OCI-LY7 (cell line): ENCODE data around the gene ZC4H2. TPM values are rescaled to one million over a fixed set of nuclear protein-coding genes. Genes with fewer than 3 reads are reported as not detected.
A peak's percentile ranks its signal among the peaks of the same experiment; 100 is the strongest.
"Not testable (repeated sequence)": the region's sequence is repeated elsewhere in the genome, so short reads cannot be mapped to it uniquely, and the experiment has no call there.

Experiments
- BruUV-seq: library from RNA; stranded (reverse); fragments of 400-500 nt; replicated peaks from 2 replicates; lab custom pipeline; 2021; lab: Mats Ljungman, UMichigan
- CTCF ChIA-PET: fragments of 300-600 bp; sonication (Branson Sonifier 250); formaldehyde crosslinking; loops from one replicate; lab custom pipeline; 2022; ENCODE audit warnings: antibody characterized with exemption; ENCODE audit not compliant: unreplicated experiment; lab: Charles Lee
- POLR2A ChIA-PET: fragments of 300-600 bp; sonication (Branson Sonifier 250); formaldehyde crosslinking; loops from one replicate; lab custom pipeline; 2022; ENCODE audit warnings: antibody characterized with exemption; lab: Charles Lee
- DNase-seq: peaks from one replicate; pipeline ENCODE4 v3.0.0-alpha.2; 2015; ENCODE audit warnings: low spot score
- H2AFZ ChIP-seq: fragments of 200-600 bp; sonication (generic), shearing (Covaris generic); 2 replicates; pipeline ENCODE4 v1.6.1; 2014; ENCODE audit warnings: mild to moderate bottlenecking, antibody characterized with exemption, low read length, moderate library complexity
- H3K27ac ChIP-seq: fragments of 200-600 bp; sonication (generic); 2 replicates; pipeline ENCODE4 v1.5.1; 2014; ENCODE audit warnings: mixed run types, low read depth, mild to moderate bottlenecking, moderate library complexity, low read length, inconsistent platforms; ENCODE audit not compliant: poor library complexity, severe bottlenecking
- H3K36me3 ChIP-seq: fragments of 200-600 bp; sonication (generic); 2 replicates; pipeline ENCODE4 v1.6.1; 2014; ENCODE audit warnings: mild to moderate bottlenecking, antibody characterized with exemption, low read length, moderate library complexity, mixed read lengths; ENCODE audit not compliant: insufficient read depth
- H3K4me1 ChIP-seq: fragments of 200-600 bp; sonication (generic); 2 replicates; pipeline ENCODE4 v1.5.1; 2014; ENCODE audit warnings: mild to moderate bottlenecking, low read length; ENCODE audit not compliant: insufficient read depth, poor library complexity, severe bottlenecking
- H3K4me2 ChIP-seq: fragments of 200-600 bp; sonication (generic); 2 replicates; pipeline ENCODE4 v1.6.1; 2014; ENCODE audit warnings: mild to moderate bottlenecking, low read length
- H3K4me3 ChIP-seq: fragments of 200-600 bp; sonication (generic); 2 replicates; pipeline ENCODE4 v1.5.1; 2014; ENCODE audit warnings: mild to moderate bottlenecking, low read depth, low read length; ENCODE audit not compliant: poor library complexity, severe bottlenecking
- H3K79me2 ChIP-seq: fragments of 200-600 bp; sonication (generic); 2 replicates; pipeline ENCODE4 v1.6.1; 2016; ENCODE audit warnings: low read depth, mild to moderate bottlenecking, low read length, moderate library complexity, mixed read lengths; ENCODE audit not compliant: insufficient read depth
- H3K9me2 ChIP-seq: fragments of 200-600 bp; sonication (generic); 2 replicates; pipeline ENCODE4 v1.6.1; 2016; ENCODE audit warnings: mild to moderate bottlenecking, low read length, mixed read lengths; ENCODE audit not compliant: insufficient read depth
- H3K9me3 ChIP-seq: fragments of 200-600 bp; sonication (generic); 2 replicates; pipeline ENCODE4 v1.6.1; 2014; ENCODE audit warnings: mild to moderate bottlenecking, mixed run types, low read length, mixed read lengths
- H4K20me1 ChIP-seq: fragments of 200-600 bp; sonication (generic); 2 replicates; pipeline ENCODE4 v1.6.1; 2014; ENCODE audit warnings: mild to moderate bottlenecking, antibody characterized with exemption, low read length, moderate library complexity, mixed read lengths; ENCODE audit not compliant: insufficient read depth
- CTCF ChIP-seq: fragments of 200-600 bp; sonication (generic); conservative IDR thresholded peaks from 2 replicates; pipeline ENCODE4 v1.5.1; 2014; ENCODE audit warnings: mild to moderate bottlenecking, antibody characterized with exemption, low read length, moderate library complexity, mixed read lengths
- EZH2phosphoT487 ChIP-seq: fragments of 200-600 bp; sonication (generic); IDR thresholded peaks from 2 replicates; pipeline ENCODE4 v1.6.1; 2018; ENCODE audit warnings: low read depth, borderline replicate concordance, mild to moderate bottlenecking, mixed run types, antibody characterized with exemption, low read length, moderate library complexity, mixed read lengths
- intact Hi-C: fragments of 100-400 bp; cut with micrococcal nuclease; formaldehyde crosslinking; loops from one replicate; pipeline ENCODE4 v1.10.0; 2022; ENCODE audit not compliant: unreplicated experiment
- total RNA-seq, 2 experiments: library from RNA; depleted of rRNA in 1 of 2; stranded (reverse); fragments of >200 nt in 1 of 2; shearing (Covaris generic) in 1 of 2; gene quantifications; 2 replicates each; pipeline ENCODE4 v1.2.3, GENCODE V29; 2014 to 2022

The ZC4H2 gene
- total RNA-seq, 2 experiments from 2014 or later, result 20.1 to 23.4 TPM

DNA sequence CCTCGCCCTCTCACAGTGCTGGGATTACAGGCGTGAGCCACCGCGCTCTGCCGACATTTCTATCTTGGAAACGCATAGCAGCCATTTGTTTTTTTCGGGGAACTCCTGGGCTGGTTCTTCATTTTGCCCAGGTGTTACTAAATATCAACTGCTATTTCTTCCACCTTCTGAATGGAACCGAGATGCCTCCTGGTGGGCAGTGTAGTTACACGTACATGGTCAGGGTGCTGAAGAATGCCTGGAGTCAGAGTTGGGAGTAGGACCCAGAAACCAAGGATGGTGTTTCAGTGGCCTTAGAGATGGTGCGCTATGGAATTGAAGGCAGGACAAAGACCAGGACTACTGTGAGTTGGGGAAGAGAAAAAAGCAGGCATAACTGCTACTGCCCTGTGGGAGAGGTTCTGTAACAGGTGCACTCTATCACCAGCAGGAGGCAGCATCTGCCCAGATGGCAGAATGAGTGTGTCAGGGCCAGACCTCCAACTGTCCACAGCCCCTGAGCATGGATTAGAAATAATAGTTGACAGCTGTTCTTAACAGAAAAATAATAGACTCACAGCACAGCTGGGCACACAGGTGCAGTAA lies 81.7 kb downstream of the ZC4H2 start:
- ChIA-PET POLR2A (no interaction called here), CTCF (no interaction called here)

GRCh38 chrX:64885850-64886249 lies 90.4 kb downstream of the ZC4H2 start:
- Histone ChIP-seq H3K9me2 (no peaks in the 10 kb centered on the region), H3K9me3 (no peaks in the 10 kb centered on the region), H3K27ac (no peak overlapping the region), H3K79me2 (no peaks in the 10 kb centered on the region), H3K4me1 (no peaks in the 10 kb centered on the region), H4K20me1 (no peaks in the 10 kb centered on the region), H3K4me2 (no peak overlapping the region), H3K4me3 (no peak overlapping the region), H2AFZ (no peak overlapping the region), H3K36me3 (no peaks in the 10 kb centered on the region)
- intact Hi-C loops, result no loop called here
- ChIA-PET POLR2A (interaction anchor here (0.8 to 1.4 kb wide), 2 partner anchors 14 to 34 kb away, joined by 3 to 4 read pairs; no protein-coding TSS in a partner anchor), CTCF (no interaction called here)
- TF ChIP-seq EZH2phosphoT487, result no peak
- TF ChIP-seq CTCF, result peak; percentile 68
- peak; percentile 37 for DNase-seq
- no TSS peak for BruUV-seq

More for the DNA sequence above, 81.7 kb downstream of the ZC4H2 start:
- peak; percentile 54 for DNase-seq
- H3K9me2 ChIP-seq, result no peaks in the 10 kb centered on the region
- no peaks in the 10 kb centered on the region for H3K9me3 ChIP-seq
- intact Hi-C loops, result loop anchor here (5.0 to 10.0 kb wide), 3 partner anchors 52 to 560 kb away; no protein-coding TSS in a partner anchor
- H3K36me3 ChIP-seq, result no peaks in the 10 kb centered on the region
- no TSS peak for BruUV-seq
- H4K20me1 ChIP-seq, result no peaks in the 10 kb centered on the region
- no peak overlapping the region for H3K27ac ChIP-seq
- no peak overlapping the region for H2AFZ ChIP-seq
- TF ChIP-seq CTCF (peak; percentile 78), EZH2phosphoT487 (no peak)
- H3K4me3 ChIP-seq, result no peak overlapping the region
- no peaks in the 10 kb centered on the region for H3K79me2 ChIP-seq
- H3K4me2 ChIP-seq, result no peak overlapping the region
- H3K4me1 ChIP-seq, result no peaks in the 10 kb centered on the region

DNA sequence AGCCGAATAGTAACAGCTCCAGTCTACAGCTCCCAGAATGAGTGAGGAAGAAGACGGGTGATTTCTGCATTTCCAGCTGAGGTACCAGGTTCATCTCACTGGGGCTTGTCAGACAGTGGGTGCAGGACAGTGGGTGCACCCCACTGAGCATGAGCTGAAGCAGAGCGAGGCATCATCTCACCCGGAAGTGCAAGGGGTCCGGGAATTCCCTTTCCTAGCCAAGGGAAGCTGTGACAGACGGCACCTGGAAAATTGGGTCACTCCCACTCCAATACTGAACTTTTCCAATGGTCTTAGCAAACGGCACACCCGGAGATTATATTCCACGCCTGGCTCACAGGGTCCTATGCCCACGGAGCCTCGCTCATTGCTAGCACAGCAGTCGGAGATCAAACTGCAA lies 97.5 kb downstream of the ZC4H2 start:
- BruUV-seq, POLR2A ChIA-PET, H3K4me2 ChIP-seq: not testable (repeated sequence)

More for the DNA sequence above, 97.5 kb downstream of the ZC4H2 start:
- H3K9me3 ChIP-seq, H2AFZ ChIP-seq, intact Hi-C loops, H4K20me1 ChIP-seq, H3K4me1 ChIP-seq, H3K4me3 ChIP-seq, DNase-seq, H3K36me3 ChIP-seq, CTCF ChIA-PET, H3K27ac ChIP-seq, H3K9me2 ChIP-seq, H3K79me2 ChIP-seq: not testable (repeated sequence)
